NCI-H526 treated with DMSO at 0.1 percent for 48 hours (cell line): ENCODE data around the gene PTPRF.

Experiments
- DNase-seq: peaks from one replicate; lab custom pipeline; 2025; lab: John Stamatoyannopoulos, UW

PTPRF gene

GRCh38 chr1:43582162-43582566, 51.5 kb downstream of the PTPRF start:
- peak; percentile 44 for DNase-seq

GRCh38 chr1:43583058-43583457, 52.4 kb downstream of the PTPRF start:
- DNase-seq, result no peak

- DNase-seq, result no peak
Observed at GRCh38 chr1:43584204-43584603, 53.5 kb downstream of the PTPRF start.

- DNase-seq, result no peak
Observed at GRCh38 chr1:43585557-43585956, 54.9 kb downstream of the PTPRF start.

GRCh38 chr1:43586136-43586731, 55.6 kb downstream of the PTPRF start:
- peak; percentile 16 for DNase-seq

- no peak for DNase-seq
Observed at GRCh38 chr1:43587001-43587400, 56.3 kb downstream of the PTPRF start.

GRCh38 chr1:43587594-43587993, 56.9 kb downstream of the PTPRF start:
- DNase-seq, result no peak

GRCh38 chr1:43588592-43588991, 57.9 kb downstream of the PTPRF start:
- DNase-seq, result no peak

GRCh38 chr1:43590388-43590925, 59.8 kb downstream of the PTPRF start:
- DNase-seq, result no peak

GRCh38 chr1:43591181-43591580, 60.5 kb downstream of the PTPRF start:
- no peak for DNase-seq

- DNase-seq, result no peak
Observed at GRCh38 chr1:43592051-43592665, 61.5 kb downstream of the PTPRF start.

- no peak for DNase-seq
Observed at GRCh38 chr1:43592974-43593683, 62.4 kb downstream of the PTPRF start.

GRCh38 chr1:43596579-43596978, 65.9 kb downstream of the PTPRF start:
- DNase-seq, result no peak

- no peak for DNase-seq
Observed at GRCh38 chr1:43597028-43597427, 66.3 kb downstream of the PTPRF start.

GRCh38 chr1:43597721-43598120, 67.0 kb downstream of the PTPRF start:
- no peak for DNase-seq

GRCh38 chr1:43598622-43599021, 67.9 kb downstream of the PTPRF start:
- DNase-seq, result no peak

GRCh38 chr1:43600033-43601020, 69.6 kb downstream of the PTPRF start:
- no peak for DNase-seq

GRCh38 chr1:43602990-43603389, 72.3 kb downstream of the PTPRF start:
- peak; percentile 74 for DNase-seq

- no peak for DNase-seq
Observed at GRCh38 chr1:43604192-43604591, 73.5 kb downstream of the PTPRF start.

GRCh38 chr1:43605157-43605556, 74.5 kb downstream of the PTPRF start:
- DNase-seq, result no peak

- DNase-seq, result no peak
Observed at GRCh38 chr1:43605766-43606165, 75.1 kb downstream of the PTPRF start.

GRCh38 chr1:43606624-43607023, 75.9 kb downstream of the PTPRF start:
- no peak for DNase-seq
